ENCODE data around the gene H2BK1.

Gene H2BK1

DNA sequence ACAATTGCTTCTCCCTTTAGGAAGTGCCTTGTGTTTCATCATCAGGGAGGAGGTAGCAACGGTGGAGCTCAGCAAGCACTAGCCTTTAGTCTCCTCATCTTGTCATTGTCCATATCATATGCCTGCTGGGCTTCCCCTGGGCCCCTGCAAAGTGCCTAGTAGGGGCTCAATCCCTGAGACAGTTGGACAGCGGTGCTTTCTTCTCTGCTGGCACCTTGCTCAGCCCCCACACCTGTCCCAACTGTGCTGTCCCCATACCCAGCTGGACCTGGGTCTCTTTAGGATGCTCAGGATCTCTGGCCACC is 32.7 kb upstream of the H2BK1 start:
- POLR2A ChIA-PET = interaction anchor here (1.5 to 1.8 kb wide), 3 partner anchors 9 to 16 kb away, joined by 6 to 12 read pairs (median 6); partner anchors contain the start of genes ABCF2 and CHPF2
- no peak overlapping the region for H3K4me3 ChIP-seq (ENCODE audit: low read depth, low read length)
- TF ChIP-seq, protein P1, sequence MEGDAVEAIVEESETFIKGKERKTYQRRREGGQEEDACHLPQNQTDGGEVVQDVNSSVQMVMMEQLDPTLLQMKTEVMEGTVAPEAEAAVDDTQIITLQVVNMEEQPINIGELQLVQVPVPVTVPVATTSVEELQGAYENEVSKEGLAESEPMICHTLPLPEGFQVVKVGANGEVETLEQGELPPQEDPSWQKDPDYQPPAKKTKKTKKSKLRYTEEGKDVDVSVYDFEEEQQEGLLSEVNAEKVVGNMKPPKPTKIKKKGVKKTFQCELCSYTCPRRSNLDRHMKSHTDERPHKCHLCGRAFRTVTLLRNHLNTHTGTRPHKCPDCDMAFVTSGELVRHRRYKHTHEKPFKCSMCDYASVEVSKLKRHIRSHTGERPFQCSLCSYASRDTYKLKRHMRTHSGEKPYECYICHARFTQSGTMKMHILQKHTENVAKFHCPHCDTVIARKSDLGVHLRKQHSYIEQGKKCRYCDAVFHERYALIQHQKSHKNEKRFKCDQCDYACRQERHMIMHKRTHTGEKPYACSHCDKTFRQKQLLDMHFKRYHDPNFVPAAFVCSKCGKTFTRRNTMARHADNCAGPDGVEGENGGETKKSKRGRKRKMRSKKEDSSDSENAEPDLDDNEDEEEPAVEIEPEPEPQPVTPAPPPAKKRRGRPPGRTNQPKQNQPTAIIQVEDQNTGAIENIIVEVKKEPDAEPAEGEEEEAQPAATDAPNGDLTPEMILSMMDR (IDR thresholded peaks at IDR 0.05; ENCODE audit: insufficient read depth, low read length, missing control alignments) = no peak
- no peak for DNase-seq (ENCODE audit: low read depth, low spot score)
- CTCF ChIA-PET = interaction anchor here (0.7 to 9.7 kb wide), 8 partner anchors 9 to 123 kb away, joined by 3 to 109 read pairs (median 10); partner anchors contain the start of gene ABCF2

GRCh38 chr7:151242159-151243044 is 32.1 kb upstream of the H2BK1 start:
- H3K4me3 ChIP-seq (ENCODE audit: low read depth, low read length) = no peak overlapping the region
- TF ChIP-seq, protein P1 (IDR thresholded peaks at IDR 0.05; ENCODE audit: insufficient read depth, low read length, missing control alignments) = no peak
- DNase-seq (ENCODE audit: low read depth, low spot score) = no peak
- ChIA-PET CTCF (interaction anchor here (0.7 to 9.7 kb wide), 9 partner anchors 8 to 122 kb away, joined by 3 to 109 read pairs (median 5); partner anchors contain the start of genes ABCF2 and CHPF2), POLR2A (interaction anchor here (1.5 to 1.8 kb wide), 3 partner anchors 9 to 15 kb away, joined by 6 to 12 read pairs (median 6); partner anchors contain the start of genes ABCF2 and CHPF2)

DNA sequence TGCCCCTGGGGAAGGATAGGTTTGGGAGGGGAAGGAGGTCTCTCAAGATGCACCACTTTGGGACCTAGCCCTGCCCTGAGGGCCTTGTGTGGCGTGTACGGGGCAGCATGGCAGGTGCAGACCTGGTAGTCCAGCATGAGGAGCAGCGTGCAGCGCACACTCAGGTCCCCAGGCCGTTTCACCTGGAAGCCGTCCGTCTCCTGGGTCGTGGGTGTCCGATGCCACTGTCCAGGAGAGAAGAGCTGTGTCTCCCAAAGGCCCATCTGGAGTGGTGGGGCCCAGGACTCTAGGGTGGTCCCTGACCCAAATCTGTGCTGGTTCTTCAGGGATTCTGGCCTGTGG is 31.4 kb upstream of the H2BK1 start:
- ChIA-PET POLR2A (interaction anchor here (1.5 to 1.8 kb wide), 3 partner anchors 9 to 14 kb away, joined by 6 to 12 read pairs (median 6); partner anchors contain the start of genes ABCF2 and CHPF2), CTCF (interaction anchor here (1.6 to 9.7 kb wide), 4 partner anchors 9 to 44 kb away, joined by 5 to 109 read pairs (median 16); partner anchors contain the start of genes ABCF2 and CHPF2)
- DNase-seq (ENCODE audit: low read depth, low spot score) = no peak
- H3K4me3 ChIP-seq (ENCODE audit: low read depth, low read length) = no peak overlapping the region
- TF ChIP-seq, protein P1 (IDR thresholded peaks at IDR 0.05; ENCODE audit: insufficient read depth, low read length, missing control alignments) = no peak

DNA sequence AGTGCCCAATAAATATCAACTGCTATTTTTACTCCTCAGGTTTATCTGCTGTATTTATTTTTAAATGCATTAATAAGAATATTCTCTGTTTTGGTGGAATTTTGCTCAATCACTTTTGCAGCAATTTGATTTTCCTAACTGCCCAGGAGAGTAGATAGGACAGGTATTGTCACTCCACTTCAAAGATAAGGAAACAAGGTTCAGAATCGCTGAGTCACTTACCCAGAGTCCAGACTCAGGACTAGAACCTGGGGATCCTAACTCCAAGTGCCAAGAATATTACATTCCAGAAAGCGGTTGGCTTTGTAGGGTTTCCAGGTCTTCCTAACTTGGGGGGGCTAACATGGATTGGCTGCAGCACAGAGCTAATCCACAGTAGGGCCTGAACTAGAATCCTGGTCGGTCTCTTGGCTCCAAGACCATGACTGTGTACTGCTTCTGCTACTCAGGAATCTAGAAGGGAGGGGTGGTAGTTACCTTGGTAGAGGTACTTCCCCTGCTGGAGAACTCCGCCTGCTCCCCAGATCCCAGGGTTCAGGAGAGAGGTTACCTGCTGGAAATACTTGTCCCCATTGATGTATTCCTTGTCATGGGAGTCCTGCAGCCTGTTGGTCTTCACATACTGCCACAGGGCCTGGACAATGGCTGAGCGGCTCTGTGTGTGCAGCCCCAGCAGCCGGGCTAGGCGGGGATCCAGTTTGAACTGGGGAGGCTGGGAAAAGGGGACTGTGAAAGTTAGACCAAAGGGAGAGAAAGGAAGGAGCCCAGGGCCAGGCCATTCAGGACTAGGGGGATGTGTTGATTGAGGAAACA is 30.9 kb upstream of the H2BK1 start:
- ChIA-PET POLR2A (no interaction called here), CTCF (interaction anchor here (2.1 to 9.7 kb wide), 4 partner anchors 9 to 15 kb away, joined by 5 to 109 read pairs (median 17); partner anchors contain the start of genes ABCF2 and CHPF2)
- no peak overlapping the region for H3K4me3 ChIP-seq (ENCODE audit: low read depth, low read length)
- TF ChIP-seq, protein P1 (IDR thresholded peaks at IDR 0.05; ENCODE audit: insufficient read depth, low read length, missing control alignments) = no peak
- no peak for DNase-seq (ENCODE audit: low read depth, low spot score)

DNA sequence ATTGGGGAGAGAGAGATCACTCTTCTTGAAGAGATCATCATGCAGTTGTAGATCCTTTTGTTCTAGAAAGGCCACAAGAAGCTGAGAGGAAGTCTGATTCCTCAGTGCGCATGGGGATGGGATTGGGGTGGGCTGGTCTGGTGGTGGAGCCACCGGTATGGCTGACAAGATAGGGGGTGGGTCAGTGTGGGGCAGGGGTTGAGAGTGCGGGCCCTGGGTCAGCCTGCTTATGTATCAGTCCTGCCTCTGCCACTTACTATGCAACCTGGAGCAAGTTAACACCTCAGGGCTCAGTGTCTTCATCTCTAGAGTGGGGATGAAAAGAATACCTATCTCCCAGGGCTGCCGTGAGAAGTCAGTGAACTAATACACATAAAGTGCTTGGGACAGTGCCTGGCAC is 30.2 kb upstream of the H2BK1 start:
- H3K4me3 ChIP-seq (ENCODE audit: low read depth, low read length) = no peak overlapping the region
- ChIA-PET POLR2A (interaction anchor here (0.7 kb wide), 1 partner anchor 13 kb away, joined by 3 read pairs; the partner anchor contains the start of gene ABCF2), CTCF (interaction anchor here (1.2 to 9.7 kb wide), 4 partner anchors 8 to 63 kb away, joined by 4 to 109 read pairs (median 6); partner anchors contain the start of genes ABCF2 and CHPF2)
- TF ChIP-seq, protein P1 (IDR thresholded peaks at IDR 0.05; ENCODE audit: insufficient read depth, low read length, missing control alignments) = no peak
- DNase-seq (ENCODE audit: low read depth, low spot score) = no peak

All from AG04449 (cell line).